A673 (cell line): Measurements from ENCODE around the gene CATSPERZ.

Experiments used
- EZH2 ChIP-seq: fragments of 200-600 bp; sonication (generic); IDR thresholded peaks from 2 replicates; pipeline ENCODE4 v1.6.1; 2017; ENCODE audit warnings: borderline replicate concordance, low read depth, mild to moderate bottlenecking, mixed read lengths, antibody characterized with exemption, low read length; ENCODE audit not compliant: poor library complexity, severe bottlenecking
- TF ChIP-seq, protein P1 (sequence below): fragments of 300-800, 200-600 bp; sonication (generic); conservative IDR thresholded peaks from 2 replicates; pipeline ENCODE4 v1.5.1; 2017; ENCODE audit warnings: low read depth, mild to moderate bottlenecking, antibody characterized with exemption, low read length, moderate library complexity, mixed read lengths

DNA sequence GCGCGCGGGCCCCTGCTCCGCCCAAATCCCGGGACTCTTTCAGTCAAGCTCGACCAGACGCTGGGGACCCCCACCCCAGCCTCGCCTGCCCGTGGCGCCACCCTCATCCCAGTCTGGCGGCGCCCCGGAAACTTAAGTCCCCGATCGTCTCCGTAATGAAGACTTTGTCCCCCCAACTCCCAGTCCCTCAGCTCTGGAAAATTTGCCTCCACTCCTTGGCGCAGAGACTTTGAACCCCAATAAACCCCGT, 48.5 kb upstream of the CATSPERZ start:
- TF ChIP-seq, protein P1, sequence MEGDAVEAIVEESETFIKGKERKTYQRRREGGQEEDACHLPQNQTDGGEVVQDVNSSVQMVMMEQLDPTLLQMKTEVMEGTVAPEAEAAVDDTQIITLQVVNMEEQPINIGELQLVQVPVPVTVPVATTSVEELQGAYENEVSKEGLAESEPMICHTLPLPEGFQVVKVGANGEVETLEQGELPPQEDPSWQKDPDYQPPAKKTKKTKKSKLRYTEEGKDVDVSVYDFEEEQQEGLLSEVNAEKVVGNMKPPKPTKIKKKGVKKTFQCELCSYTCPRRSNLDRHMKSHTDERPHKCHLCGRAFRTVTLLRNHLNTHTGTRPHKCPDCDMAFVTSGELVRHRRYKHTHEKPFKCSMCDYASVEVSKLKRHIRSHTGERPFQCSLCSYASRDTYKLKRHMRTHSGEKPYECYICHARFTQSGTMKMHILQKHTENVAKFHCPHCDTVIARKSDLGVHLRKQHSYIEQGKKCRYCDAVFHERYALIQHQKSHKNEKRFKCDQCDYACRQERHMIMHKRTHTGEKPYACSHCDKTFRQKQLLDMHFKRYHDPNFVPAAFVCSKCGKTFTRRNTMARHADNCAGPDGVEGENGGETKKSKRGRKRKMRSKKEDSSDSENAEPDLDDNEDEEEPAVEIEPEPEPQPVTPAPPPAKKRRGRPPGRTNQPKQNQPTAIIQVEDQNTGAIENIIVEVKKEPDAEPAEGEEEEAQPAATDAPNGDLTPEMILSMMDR = no peak
- TF ChIP-seq EZH2 = no peak
